H9 (cell line): ENCODE measurements around the gene ADAT2. TPM values are rescaled to one million over a fixed set of nuclear protein-coding genes. Genes with fewer than 3 reads are reported as not detected.

Experiments
- DNase-seq: peaks from one replicate; pipeline ENCODE4 v3.0.0-alpha.2; 2017
- H2AFZ ChIP-seq: one replicate; pipeline ENCODE4 v1.6.1; 2013; ENCODE audit warnings: mild to moderate bottlenecking, low read length, control low read depth, moderate library complexity
- H2AK5ac ChIP-seq: 2 replicates; pipeline ENCODE4 v1.6.1; 2013; ENCODE audit warnings: low read length, control low read depth, mixed read lengths; ENCODE audit not compliant: insufficient read length
- H2BK120ac ChIP-seq: one replicate; pipeline ENCODE4 v1.6.1; 2013; ENCODE audit warnings: low read depth, mild to moderate bottlenecking, low read length, control low read depth, inconsistent platforms; ENCODE audit not compliant: poor library complexity, severe bottlenecking
- H2BK12ac ChIP-seq: 2 replicates; pipeline ENCODE4 v1.6.1; 2013; ENCODE audit warnings: low read length, control low read depth, mixed read lengths, low read depth; ENCODE audit not compliant: insufficient read length
- H2BK15ac ChIP-seq: 2 replicates; pipeline ENCODE4 v1.6.1; 2013; ENCODE audit warnings: low read depth, low read length, control low read depth
- H2BK20ac ChIP-seq: one replicate; pipeline ENCODE4 v1.6.1; 2013; ENCODE audit warnings: low read depth, mild to moderate bottlenecking, low read length, control low read depth, inconsistent platforms; ENCODE audit not compliant: poor library complexity, severe bottlenecking
- H2BK5ac ChIP-seq: 2 replicates; pipeline ENCODE4 v1.6.1; 2013; ENCODE audit warnings: low read length, control low read depth, mixed read lengths; ENCODE audit not compliant: insufficient read length
- H3K14ac ChIP-seq: 2 replicates; pipeline ENCODE4 v1.6.1; 2013; ENCODE audit warnings: low read length, control low read depth; ENCODE audit not compliant: insufficient read depth
- H3K18ac ChIP-seq: 2 replicates; pipeline ENCODE4 v1.6.1; 2013; ENCODE audit warnings: low read depth, mild to moderate bottlenecking, mixed read lengths, low read length, control low read depth; ENCODE audit not compliant: insufficient read length
- H3K23ac ChIP-seq: 2 replicates; pipeline ENCODE4 v1.6.1; 2013; ENCODE audit warnings: low read length, control low read depth, mixed read lengths, low read depth; ENCODE audit not compliant: insufficient read length
- H3K23me2 ChIP-seq: 2 replicates; pipeline ENCODE4 v1.6.1; 2013; ENCODE audit warnings: low read depth, mild to moderate bottlenecking, mixed read lengths, low read length, control low read depth; ENCODE audit not compliant: insufficient read length, poor library complexity, severe bottlenecking
- H3K27ac ChIP-seq: 2 replicates; pipeline ENCODE4 v1.5.1; 2013; ENCODE audit warnings: low read length, control low read depth, mixed read lengths, low read depth; ENCODE audit not compliant: insufficient read length
- H3K27me3 ChIP-seq: 2 replicates; pipeline ENCODE4 v1.6.1; 2013; ENCODE audit warnings: low read length, control low read depth, inconsistent platforms; ENCODE audit not compliant: insufficient read depth
- H3K4ac ChIP-seq: 2 replicates; pipeline ENCODE4 v1.6.1; 2013; ENCODE audit warnings: low read depth, mild to moderate bottlenecking, control low read depth, inconsistent platforms, low read length, moderate library complexity
- H3K4me1 ChIP-seq: 2 replicates; pipeline ENCODE4 v1.6.1; 2013; ENCODE audit warnings: low read length, control low read depth, inconsistent platforms; ENCODE audit not compliant: insufficient read depth
- H3K4me2 ChIP-seq: 2 replicates; pipeline ENCODE4 v1.6.1; 2013; ENCODE audit warnings: low read length, control low read depth, mixed read lengths; ENCODE audit not compliant: insufficient read length, insufficient read depth
- H3K56ac ChIP-seq: 2 replicates; pipeline ENCODE4 v1.6.1; 2013; ENCODE audit warnings: low read depth, mild to moderate bottlenecking, mixed read lengths, low read length, control low read depth; ENCODE audit not compliant: insufficient read length
- H3K79me1 ChIP-seq: 2 replicates; pipeline ENCODE4 v1.6.1; 2013; ENCODE audit warnings: low read depth, mild to moderate bottlenecking, moderate library complexity, low read length, control low read depth, inconsistent platforms; ENCODE audit not compliant: insufficient read depth, poor library complexity, severe bottlenecking
- H3K79me2 ChIP-seq: 2 replicates; pipeline ENCODE4 v1.6.1; 2013; ENCODE audit warnings: low read length, control low read depth, inconsistent platforms; ENCODE audit not compliant: insufficient read depth
- H3K9ac ChIP-seq: 2 replicates; pipeline ENCODE4 v1.6.1; 2013; ENCODE audit warnings: low read length, control low read depth, mixed read lengths; ENCODE audit not compliant: insufficient read length; ENCODE audit errors: extremely low read depth
- H3K9me3 ChIP-seq: one replicate; pipeline ENCODE4 v1.6.1; 2013; ENCODE audit warnings: low read depth, low read length, inconsistent platforms; ENCODE audit not compliant: control insufficient read depth
- H3T11ph ChIP-seq: one replicate; pipeline ENCODE4 v1.6.1; 2013; ENCODE audit warnings: mild to moderate bottlenecking, low read length, control low read depth, inconsistent platforms
- H4K20me1 ChIP-seq: one replicate; pipeline ENCODE4 v1.6.1; 2013; ENCODE audit not compliant: control insufficient read depth, insufficient read length, insufficient read depth
- H4K5ac ChIP-seq: 2 replicates; pipeline ENCODE4 v1.6.1; 2013; ENCODE audit warnings: low read depth, mild to moderate bottlenecking, mixed read lengths, low read length, control low read depth; ENCODE audit not compliant: insufficient read length
- H4K8ac ChIP-seq: replicated peaks from 2 replicates; pipeline ENCODE4 v1.6.1; 2013; ENCODE audit warnings: low read length, control low read depth, mixed read lengths, low read depth; ENCODE audit not compliant: insufficient read length
- H4K91ac ChIP-seq: 2 replicates; pipeline ENCODE4 v1.6.1; 2013; ENCODE audit warnings: low read depth, mild to moderate bottlenecking, moderate library complexity, mixed read lengths, low read length, control low read depth; ENCODE audit not compliant: insufficient read length
- H3K27ac Mint-ChIP-seq, 3 experiments: 2 replicates in 2 of 3; 3 replicates in 1 of 3; pipeline ENCODE4 v1.8.0; 2020 to 2021; ENCODE audit warnings: mixed read lengths in 3 of 3, mild to moderate bottlenecking in 1 of 3, moderate library complexity in 1 of 3
- H3K27me3 Mint-ChIP-seq: 2 replicates; pipeline ENCODE4 v1.8.0; 2021; ENCODE audit warnings: low read depth, mild to moderate bottlenecking, moderate library complexity, mixed read lengths
- H3K36me3 Mint-ChIP-seq, 3 experiments: 2 replicates in 2 of 3; 3 replicates in 1 of 3; pipeline ENCODE4 v1.8.0; 2020 to 2021; ENCODE audit warnings: low read depth in 3 of 3, mixed read lengths in 3 of 3; ENCODE audit not compliant: insufficient read depth in 1 of 3
- H3K4me1 Mint-ChIP-seq, 2 experiments: 2 replicates each; pipeline ENCODE4 v1.8.0; 2020; ENCODE audit warnings: mixed read lengths in 2 of 2
- H3K4me3 Mint-ChIP-seq, 2 experiments: 2 replicates in 1 of 2; 3 replicates in 1 of 2; pipeline ENCODE4 v1.8.0; 2020 to 2021; ENCODE audit warnings: mild to moderate bottlenecking in 2 of 2, mixed read lengths in 2 of 2, moderate library complexity in 1 of 2
- H3K9me3 Mint-ChIP-seq, 2 experiments: 2 replicates in 1 of 2; 3 replicates in 1 of 2; pipeline ENCODE4 v1.8.0; 2020; ENCODE audit warnings: mild to moderate bottlenecking in 2 of 2, mixed read lengths in 2 of 2, moderate library complexity in 1 of 2
- WGBS: extraction: QIAGEN DNeasy Blood & Tissue Kit; methylation state at CpG from one replicate; pipeline ENCODE4 v1.1.7; 2013; ENCODE audit warnings: missing lambda C conversion rate, low lambda C conversion rate, mixed read lengths; ENCODE audit not compliant: insufficient read length; ENCODE audit errors: extremely low coverage; 5-methylcytosine and 5-hydroxymethylcytosine counted together
- total RNA-seq: library from RNA; stranded (reverse); gene quantifications from 2 replicates; pipeline ENCODE4 v1.2.1, GENCODE V29; 2021
- TF ChIP-seq, protein P1 (sequence below): fragments of 200-600 bp; sonication (generic); conservative IDR thresholded peaks from 3 replicates; pipeline ENCODE4 v1.8.0; 2021; ENCODE audit warnings: antibody characterized with exemption, mild to moderate bottlenecking

The ADAT2 gene
- total RNA-seq, 1 experiment from 2014 or later, result 11.3 TPM

DNA sequence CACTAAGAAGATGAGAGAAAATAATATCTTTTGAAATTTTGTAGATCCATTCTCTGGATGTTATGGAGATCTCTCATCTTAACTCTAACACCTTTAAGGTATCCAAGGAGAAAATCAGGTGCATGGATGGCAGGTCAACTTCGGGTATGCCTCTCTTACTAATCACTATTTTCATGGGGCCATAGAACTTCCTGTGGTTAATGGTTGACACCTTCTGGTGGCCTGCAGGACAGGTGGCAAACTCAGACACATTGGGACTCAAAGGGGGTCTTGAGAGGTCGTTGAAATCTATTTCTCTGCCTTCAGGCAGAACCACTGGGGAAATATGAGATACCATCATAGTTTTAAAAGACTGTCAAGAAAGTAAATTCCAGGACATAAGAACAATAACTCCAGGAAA is 76.5 kb downstream of the ADAT2 start:
- Histone ChIP-seq H2AK5ac (no peak overlapping the region), H3K14ac (no peak overlapping the region), H3K9me3 (no peaks in the 10 kb centered on the region), H3K4me1 (no peaks in the 10 kb centered on the region), H3K27ac (no peak overlapping the region), H2BK120ac (no peak overlapping the region), H4K5ac (no peak overlapping the region), H4K91ac (no peak overlapping the region), H3K27me3 (no peaks in the 10 kb centered on the region), H3K4ac (no peak overlapping the region), H4K20me1 (no peaks in the 10 kb centered on the region), H3K4me2 (no peak overlapping the region), H3K79me1 (no peaks in the 10 kb centered on the region), H2BK20ac (no peak overlapping the region), H4K8ac (no peak overlapping the region), H3K23ac (no peak overlapping the region), H2BK12ac (no peak overlapping the region), H2BK5ac (no peak overlapping the region), H3K79me2 (no peaks in the 10 kb centered on the region), H3K9ac (no peak overlapping the region), H3K23me2 (no peaks in the 10 kb centered on the region), H3K56ac (no peak overlapping the region), H3K18ac (no peak overlapping the region), H2BK15ac (no peak overlapping the region), H3T11ph (no peak overlapping the region), H2AFZ (no peak overlapping the region)
- WGBS, result no CpG with 5 or more reads among the region's 2 CpGs
- Mint-ChIP-seq H3K27me3 (no peaks in the 10 kb centered on the region), H3K9me3 (peaks cover 0 to 2% of the 10 kb centered on the region in 2 experiments; a peak in 2 of 5 replicates), H3K27ac (0 out of 7 replicates have a peak overlapping the region, but pooled peaks of 1 of the 3 experiments have one; percentile 5), H3K4me1 (peaks cover 0 to 3% of the 10 kb centered on the region in 2 experiments; a peak in 1 of 4 replicates), H3K4me3 (no peak overlapping the region), H3K36me3 (0 out of 7 replicates have a peak, but pooled peaks cover 0 to 1% (median 0%) of the 10 kb centered on the region in 3 experiments)
- TF ChIP-seq, protein P1, sequence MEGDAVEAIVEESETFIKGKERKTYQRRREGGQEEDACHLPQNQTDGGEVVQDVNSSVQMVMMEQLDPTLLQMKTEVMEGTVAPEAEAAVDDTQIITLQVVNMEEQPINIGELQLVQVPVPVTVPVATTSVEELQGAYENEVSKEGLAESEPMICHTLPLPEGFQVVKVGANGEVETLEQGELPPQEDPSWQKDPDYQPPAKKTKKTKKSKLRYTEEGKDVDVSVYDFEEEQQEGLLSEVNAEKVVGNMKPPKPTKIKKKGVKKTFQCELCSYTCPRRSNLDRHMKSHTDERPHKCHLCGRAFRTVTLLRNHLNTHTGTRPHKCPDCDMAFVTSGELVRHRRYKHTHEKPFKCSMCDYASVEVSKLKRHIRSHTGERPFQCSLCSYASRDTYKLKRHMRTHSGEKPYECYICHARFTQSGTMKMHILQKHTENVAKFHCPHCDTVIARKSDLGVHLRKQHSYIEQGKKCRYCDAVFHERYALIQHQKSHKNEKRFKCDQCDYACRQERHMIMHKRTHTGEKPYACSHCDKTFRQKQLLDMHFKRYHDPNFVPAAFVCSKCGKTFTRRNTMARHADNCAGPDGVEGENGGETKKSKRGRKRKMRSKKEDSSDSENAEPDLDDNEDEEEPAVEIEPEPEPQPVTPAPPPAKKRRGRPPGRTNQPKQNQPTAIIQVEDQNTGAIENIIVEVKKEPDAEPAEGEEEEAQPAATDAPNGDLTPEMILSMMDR, result no peak
- no peak for DNase-seq

Other genes with a start within 250 kb of the ADAT2 start
- gene PEX3, start 110 bp upstream of the ADAT2 start, total RNA-seq, result 15.4 and 17.9 TPM in 2 replicates
- 71.4 and 72.1 TPM in 2 replicates for gene FUCA2, start 61.0 kb upstream of the ADAT2 start, total RNA-seq
- gene PHACTR2, start 227.3 kb upstream of the ADAT2 start, total RNA-seq, result 128 and 131 TPM in 2 replicates